Measurements from ENCODE around the gene ABCF1. TPM values are rescaled to one million over a fixed set of nuclear protein-coding genes. Genes with fewer than 3 reads are reported as not detected.
A peak's percentile ranks its signal among the peaks of the same experiment; 100 is the strongest.

Gene ABCF1
- total and polyA plus RNA-seq, 9 of the 15 experiments (the other 6 are each of a cell fraction or from before 2014, with no cell fraction given), result 41.6 to 193 (median 102) TPM

DNA sequence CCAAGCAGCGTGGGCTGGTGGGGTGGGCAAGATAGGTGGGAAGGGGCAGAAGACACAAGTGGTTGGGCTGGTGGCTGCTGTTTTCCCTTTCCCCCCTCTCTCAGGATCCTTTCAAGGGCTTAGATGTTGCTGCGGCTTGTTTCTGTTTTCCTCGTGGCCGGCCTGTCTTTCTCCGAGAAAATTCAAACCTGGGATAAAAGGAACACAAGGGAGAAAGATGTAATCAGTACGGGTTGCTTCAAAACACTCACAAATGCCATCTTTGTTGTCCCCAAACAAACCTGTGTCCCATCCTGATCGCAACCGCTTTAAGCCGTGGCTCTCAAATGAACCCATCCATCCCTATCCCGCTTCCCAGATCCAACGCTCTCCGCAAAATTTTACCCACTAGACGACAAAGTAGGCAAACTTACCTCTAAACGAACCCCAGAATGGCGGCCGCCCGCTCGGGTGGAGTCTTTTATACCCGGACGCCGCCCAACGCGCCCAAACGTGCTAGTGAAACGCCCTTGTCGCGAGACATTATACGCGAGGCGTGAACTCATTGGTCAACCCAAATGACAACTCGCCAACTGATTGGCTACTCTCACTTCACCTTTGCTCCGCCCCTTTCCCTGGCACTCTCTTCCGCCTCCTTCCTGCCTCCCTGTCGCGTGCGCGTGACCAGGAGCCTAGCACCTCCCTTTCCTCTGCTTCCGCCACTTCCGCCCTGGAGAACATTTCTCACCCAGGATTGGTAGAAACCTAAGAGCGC is 45.7 kb downstream of the ABCF1 start, which contains the start of gene PPP1R10 (continued):
- TF ChIP-seq SUPT5H (IDR thresholded peaks at IDR 0.05) (peak; percentile 100), ZNF695 (CRISPR knock-in tag; IDR thresholded peaks at IDR 0.05) (no peak; the same call in 1 of the 2 replicates), SPI1 (IDR thresholded peaks at IDR 0.05; ENCODE audit: borderline replicate concordance, low read depth, low read length) (peak; percentile 96), POLR2B (IDR thresholded peaks at IDR 0.05; ENCODE audit: low read depth, partially characterized antibody) (peak; percentile 100), THRA (IDR thresholded peaks at IDR 0.05) (no peak), HDAC6 (IDR thresholded peaks at IDR 0.05; ENCODE audit: low read depth, low read length) (no peak), FOXA3 (CRISPR knock-in tag; conservative IDR thresholded peaks at IDR 0.05 in 1 of 2, IDR thresholded peaks at IDR 0.05 in 1 of 2) (0 out of 4 replicates have a peak, but pooled peaks of 1 of the 2 experiments have one; percentile 22), TOE1 (IDR thresholded peaks at IDR 0.05; ENCODE audit: borderline replicate concordance) (peak; percentile 94; the same call in 1 of the 2 replicates), TOE1 (CRISPR knock-in tag; IDR thresholded peaks at IDR 0.05; ENCODE audit: borderline replicate concordance, low read depth) (peak; percentile 94; the same call in 1 of the 2 replicates), SAFB (IDR thresholded peaks at IDR 0.05; ENCODE audit: borderline replicate concordance, low read depth, low read length) (no peak), HMG20B (CRISPR knock-in tag; IDR thresholded peaks at IDR 0.05) (peak; percentile 95; the same call in 1 of the 2 replicates), HNRNPL (IDR thresholded peaks at IDR 0.05; ENCODE audit: low read depth, low read length) (peak; percentile 96), MTA3 (IDR thresholded peaks at IDR 0.05; ENCODE audit: borderline replicate concordance) (peak; percentile 100), CSDE1 (IDR thresholded peaks at IDR 0.05) (peak in 1 of 2 experiments; percentile 77; a peak in 2 of 4 replicates), RHOXF2B (CRISPR knock-in tag; conservative IDR thresholded peaks at IDR 0.05) (peak; percentile 97), NFE2 (IDR thresholded peaks at IDR 0.05; ENCODE audit: low read depth) (no peak), MTA1 (IDR thresholded peaks at IDR 0.05; ENCODE audit: borderline replicate concordance) (peak; percentile 97), ZNF766 (CRISPR knock-in tag; conservative IDR thresholded peaks at IDR 0.05) (0 out of 2 replicates have a peak, but pooled peaks have one; percentile 22), TRIM25 (IDR thresholded peaks at IDR 0.05; ENCODE audit: borderline replicate concordance) (peak; percentile 77; the same call in 1 of the 2 replicates)
- TF ChIP-seq, protein P1, sequence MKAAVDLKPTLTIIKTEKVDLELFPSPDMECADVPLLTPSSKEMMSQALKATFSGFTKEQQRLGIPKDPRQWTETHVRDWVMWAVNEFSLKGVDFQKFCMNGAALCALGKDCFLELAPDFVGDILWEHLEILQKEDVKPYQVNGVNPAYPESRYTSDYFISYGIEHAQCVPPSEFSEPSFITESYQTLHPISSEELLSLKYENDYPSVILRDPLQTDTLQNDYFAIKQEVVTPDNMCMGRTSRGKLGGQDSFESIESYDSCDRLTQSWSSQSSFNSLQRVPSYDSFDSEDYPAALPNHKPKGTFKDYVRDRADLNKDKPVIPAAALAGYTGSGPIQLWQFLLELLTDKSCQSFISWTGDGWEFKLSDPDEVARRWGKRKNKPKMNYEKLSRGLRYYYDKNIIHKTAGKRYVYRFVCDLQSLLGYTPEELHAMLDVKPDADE (conservative IDR thresholded peaks at IDR 0.05; ENCODE audit: control insufficient read depth, low read depth, low read length), result peak; percentile 95
- TF ChIP-seq, protein P2, sequence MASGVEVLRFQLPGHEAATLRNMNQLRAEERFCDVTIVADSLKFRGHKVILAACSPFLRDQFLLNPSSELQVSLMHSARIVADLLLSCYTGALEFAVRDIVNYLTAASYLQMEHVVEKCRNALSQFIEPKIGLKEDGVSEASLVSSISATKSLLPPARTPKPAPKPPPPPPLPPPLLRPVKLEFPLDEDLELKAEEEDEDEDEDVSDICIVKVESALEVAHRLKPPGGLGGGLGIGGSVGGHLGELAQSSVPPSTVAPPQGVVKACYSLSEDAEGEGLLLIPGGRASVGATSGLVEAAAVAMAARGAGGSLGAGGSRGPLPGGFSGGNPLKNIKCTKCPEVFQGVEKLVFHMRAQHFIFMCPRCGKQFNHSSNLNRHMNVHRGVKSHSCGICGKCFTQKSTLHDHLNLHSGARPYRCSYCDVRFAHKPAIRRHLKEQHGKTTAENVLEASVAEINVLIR (CRISPR knock-in tag; IDR thresholded peaks at IDR 0.05), result peak; percentile 58; the same call in 1 of the 2 replicates
- TF ChIP-seq, protein P3, sequence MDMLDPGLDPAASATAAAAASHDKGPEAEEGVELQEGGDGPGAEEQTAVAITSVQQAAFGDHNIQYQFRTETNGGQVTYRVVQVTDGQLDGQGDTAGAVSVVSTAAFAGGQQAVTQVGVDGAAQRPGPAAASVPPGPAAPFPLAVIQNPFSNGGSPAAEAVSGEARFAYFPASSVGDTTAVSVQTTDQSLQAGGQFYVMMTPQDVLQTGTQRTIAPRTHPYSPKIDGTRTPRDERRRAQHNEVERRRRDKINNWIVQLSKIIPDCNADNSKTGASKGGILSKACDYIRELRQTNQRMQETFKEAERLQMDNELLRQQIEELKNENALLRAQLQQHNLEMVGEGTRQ (CRISPR knock-in tag; IDR thresholded peaks at IDR 0.05), result peak; percentile 17

Data from K562 (cell line).